Right lobe of liver (tissue), 4 donors: Measurements from ENCODE around the gene CTIF.

Experiments used
- POLR2A ChIP-seq: fragments of 450-650 bp; IDR thresholded peaks from one replicate; pipeline ENCODE4 v1.6.1; 2017; ENCODE audit warnings: antibody characterized with exemption, mild to moderate bottlenecking
- TF ChIP-seq, protein P1 (sequence below), 4 donors: fragments of 200-600 bp in 3 of 4; fragments of 450-650 bp in 1 of 4; IDR thresholded peaks; one replicate each; pipeline versions ENCODE4 v1.5.1 to v1.8.0; 2016 to 2022; ENCODE audit warnings: antibody characterized with exemption in 4 of 4, mild to moderate bottlenecking in 2 of 4
- donor health status: DM: no; HTN: no; CAD: no.
- donor health status: DM: no; HTN: no; CAD: no.
- donor health status: DM: no; HTN: yes; CAD: no.

DNA sequence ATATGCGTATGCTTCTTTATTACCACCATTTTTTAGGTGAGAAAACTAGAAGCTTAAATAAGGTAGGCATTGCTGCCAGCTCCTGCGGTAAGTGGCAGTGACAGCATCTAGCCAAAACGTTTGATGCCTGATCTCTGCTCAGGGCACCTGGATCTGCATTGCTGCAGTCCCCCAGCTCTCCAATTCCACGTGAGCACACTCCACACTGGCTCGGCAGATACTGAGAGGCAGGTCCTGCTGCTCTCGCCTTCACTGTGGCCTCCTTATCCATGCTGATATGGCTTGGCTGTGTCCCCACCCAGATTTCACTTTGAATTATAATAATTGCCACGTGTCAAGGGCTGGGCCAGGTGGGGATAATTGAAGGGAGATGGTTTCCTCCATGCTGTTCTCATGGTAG lies 160.9 kb downstream of the CTIF start:
- TF ChIP-seq, protein P1, sequence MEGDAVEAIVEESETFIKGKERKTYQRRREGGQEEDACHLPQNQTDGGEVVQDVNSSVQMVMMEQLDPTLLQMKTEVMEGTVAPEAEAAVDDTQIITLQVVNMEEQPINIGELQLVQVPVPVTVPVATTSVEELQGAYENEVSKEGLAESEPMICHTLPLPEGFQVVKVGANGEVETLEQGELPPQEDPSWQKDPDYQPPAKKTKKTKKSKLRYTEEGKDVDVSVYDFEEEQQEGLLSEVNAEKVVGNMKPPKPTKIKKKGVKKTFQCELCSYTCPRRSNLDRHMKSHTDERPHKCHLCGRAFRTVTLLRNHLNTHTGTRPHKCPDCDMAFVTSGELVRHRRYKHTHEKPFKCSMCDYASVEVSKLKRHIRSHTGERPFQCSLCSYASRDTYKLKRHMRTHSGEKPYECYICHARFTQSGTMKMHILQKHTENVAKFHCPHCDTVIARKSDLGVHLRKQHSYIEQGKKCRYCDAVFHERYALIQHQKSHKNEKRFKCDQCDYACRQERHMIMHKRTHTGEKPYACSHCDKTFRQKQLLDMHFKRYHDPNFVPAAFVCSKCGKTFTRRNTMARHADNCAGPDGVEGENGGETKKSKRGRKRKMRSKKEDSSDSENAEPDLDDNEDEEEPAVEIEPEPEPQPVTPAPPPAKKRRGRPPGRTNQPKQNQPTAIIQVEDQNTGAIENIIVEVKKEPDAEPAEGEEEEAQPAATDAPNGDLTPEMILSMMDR (IDR thresholded peaks at IDR 0.05), result no peak
- TF ChIP-seq POLR2A, result no peak
